H1 (cell line): ENCODE results near the gene ITPKC. TPM values are rescaled to one million over a fixed set of nuclear protein-coding genes. Genes with fewer than 3 reads are reported as not detected.
A peak's percentile ranks its signal among the peaks of the same experiment; 100 is the strongest.

ENCODE experiments used
- CTCF ChIA-PET: fragments of 300-600 bp; sonication (Branson Sonifier 250); formaldehyde crosslinking; loops from one replicate; lab custom pipeline; 2021; ENCODE audit not compliant: partially characterized antibody; lab: Charles Lee
- POLR2A ChIA-PET: fragments of 300-600 bp; sonication (Branson Sonifier 250); formaldehyde crosslinking; loops from one replicate; lab custom pipeline; 2021; ENCODE audit warnings: inconsistent platforms; ENCODE audit not compliant: partially characterized antibody; lab: Charles Lee
- DNase-seq, 2 experiments: peaks; one replicate each; pipeline versions ENCODE4 v3.0.0 to v3.0.0-alpha.2; 2010 to 2022; ENCODE audit warnings: low spot score in 2 of 2, low read depth in 1 of 2, mixed read lengths in 1 of 2
- FAIRE-seq: peaks from 2 replicates; lab custom pipeline; 2011; peaks lifted over from hg19 to GRCh38; lab: Jason Lieb, UNC
- H2AFZ ChIP-seq: 2 replicates; pipeline ENCODE4 v1.8.1; 2012; ENCODE audit warnings: low read length, inconsistent platforms
- H2AK5ac ChIP-seq: 2 replicates; pipeline ENCODE4 v1.6.1; 2013; ENCODE audit warnings: low read depth, low read length
- H2BK120ac ChIP-seq: replicated peaks from 2 replicates; pipeline ENCODE3; 2013; ENCODE audit warnings: low read depth, low read length, inconsistent platforms
- H2BK12ac ChIP-seq: 2 replicates; pipeline ENCODE4 v1.6.1; 2013; ENCODE audit warnings: low read depth, low read length
- H2BK15ac ChIP-seq: 2 replicates; pipeline ENCODE4 v1.6.1; 2013; ENCODE audit warnings: low read length
- H2BK20ac ChIP-seq: 2 replicates; pipeline ENCODE4 v1.6.1; 2013; ENCODE audit warnings: low read length
- H2BK5ac ChIP-seq: 2 replicates; pipeline ENCODE4 v1.6.1; 2013; ENCODE audit warnings: low read depth, low read length
- H3K14ac ChIP-seq: 2 replicates; pipeline ENCODE4 v1.6.1; 2013; ENCODE audit warnings: inconsistent platforms; ENCODE audit not compliant: insufficient read length
- H3K18ac ChIP-seq: 2 replicates; pipeline ENCODE4 v1.6.1; 2013; ENCODE audit warnings: low read length; ENCODE audit errors: extremely low read depth
- H3K23ac ChIP-seq: 2 replicates; pipeline ENCODE4 v1.6.1; 2013; ENCODE audit warnings: inconsistent platforms; ENCODE audit not compliant: insufficient read length
- H3K23me2 ChIP-seq: 2 replicates; pipeline ENCODE4 v1.6.1; 2013; ENCODE audit warnings: low read depth, low read length
- H3K27ac ChIP-seq: 2 replicates; pipeline ENCODE4 v1.6.1; 2011; ENCODE audit warnings: low read depth, low read length, inconsistent platforms
- H3K27me3 ChIP-seq, 4 experiments: replicated peaks in 1 of 4; 1 replicate in 1 of 4; 2 replicates in 3 of 4; pipeline versions ENCODE4 v1.6.1 to v1.8.1; 2011 to 2013; ENCODE audit warnings: low read length in 3 of 4, mild to moderate bottlenecking in 3 of 4, inconsistent platforms in 2 of 4, mixed read lengths in 2 of 4, moderate library complexity in 1 of 4; ENCODE audit not compliant: control insufficient read depth in 3 of 4, insufficient read depth in 3 of 4; ENCODE audit errors: extremely low read depth in 1 of 4
- H3K36me3 ChIP-seq, 4 experiments: 2 replicates each; pipeline versions ENCODE4 v1.6.1 to v1.8.1; 2011 to 2013; ENCODE audit warnings: mild to moderate bottlenecking in 4 of 4, low read length in 3 of 4, moderate library complexity in 2 of 4, control low read depth in 1 of 4, inconsistent platforms in 1 of 4; ENCODE audit not compliant: insufficient read depth in 4 of 4, control insufficient read depth in 2 of 4
- H3K4ac ChIP-seq: replicated peaks from 2 replicates; pipeline ENCODE3; 2013; ENCODE audit warnings: low read length, low read depth, mixed read lengths, inconsistent platforms; ENCODE audit not compliant: insufficient read length
- H3K4me1 ChIP-seq, 4 experiments: replicated peaks in 1 of 4; 1 replicate in 1 of 4; 2 replicates in 3 of 4; pipeline versions ENCODE4 v1.6.1 to v1.8.1; 2011 to 2013; ENCODE audit warnings: low read length in 3 of 4, inconsistent platforms in 2 of 4, mixed read lengths in 1 of 4; ENCODE audit not compliant: insufficient read depth in 4 of 4, control insufficient read depth in 3 of 4
- H3K4me2 ChIP-seq, 2 experiments: 2 replicates each; pipeline versions ENCODE4 v1.6.1 to v1.8.1; 2011 to 2013; ENCODE audit warnings: low read depth in 2 of 2, low read length in 2 of 2, control low read depth in 1 of 2, inconsistent platforms in 1 of 2, mild to moderate bottlenecking in 1 of 2; ENCODE audit not compliant: insufficient read depth in 1 of 2
- H3K4me3 ChIP-seq, 4 experiments: fragments of 200-600, 300-600 bp in 1 of 4; sonication (generic), shearing (Covaris generic), sonication (Bioruptor Twin) in 1 of 4; 2 replicates each; pipeline versions ENCODE4 v1.5.1 to v1.8.1; 2011 to 2016; ENCODE audit warnings: low read length in 4 of 4, low read depth in 3 of 4, control low read depth in 2 of 4, inconsistent platforms in 2 of 4, mild to moderate bottlenecking in 2 of 4, mixed read lengths in 1 of 4, moderate library complexity in 1 of 4; ENCODE audit not compliant: insufficient read depth in 2 of 4; ENCODE audit errors: extremely low read depth in 1 of 4
- H3K56ac ChIP-seq: replicated peaks from 2 replicates; pipeline ENCODE3; 2013; ENCODE audit warnings: low read depth, mild to moderate bottlenecking, mixed read lengths, low read length, inconsistent platforms; ENCODE audit not compliant: insufficient read length
- H3K79me1 ChIP-seq: 2 replicates; pipeline ENCODE4 v1.6.1; 2013; ENCODE audit warnings: low read depth, low read length, control low read depth
- H3K79me2 ChIP-seq, 2 experiments: 2 replicates each; pipeline versions ENCODE4 v1.6.1 to v1.8.1; 2012 to 2013; ENCODE audit warnings: low read length in 2 of 2, mild to moderate bottlenecking in 2 of 2, inconsistent platforms in 1 of 2; ENCODE audit not compliant: insufficient read depth in 2 of 2, control insufficient read depth in 1 of 2
- H3K9ac ChIP-seq, 4 experiments: replicated peaks in 1 of 4; 1 replicate in 1 of 4; 2 replicates in 3 of 4; pipeline versions ENCODE4 v1.6.1 to v1.8.1; 2011 to 2013; ENCODE audit warnings: low read depth in 3 of 4, low read length in 3 of 4, control low read depth in 2 of 4, mild to moderate bottlenecking in 2 of 4, moderate library complexity in 2 of 4, inconsistent platforms in 1 of 4; ENCODE audit errors: extremely low read depth in 1 of 4
- H3K9me3 ChIP-seq, 2 experiments: 2 replicates each; pipeline versions ENCODE4 v1.6.1 to v1.8.1; 2012 to 2013; ENCODE audit warnings: mild to moderate bottlenecking in 2 of 2, moderate library complexity in 2 of 2, control low read depth in 1 of 2, inconsistent platforms in 1 of 2, low read depth in 1 of 2, low read length in 1 of 2, mixed read lengths in 1 of 2; ENCODE audit not compliant: insufficient read depth in 2 of 2
- H4K20me1 ChIP-seq, 2 experiments: replicated peaks in 1 of 2; 2 replicates each; pipeline versions ENCODE3 to v1.8.1; 2011 to 2013; ENCODE audit warnings: inconsistent platforms in 2 of 2, low read length in 2 of 2, mild to moderate bottlenecking in 1 of 2; ENCODE audit not compliant: insufficient read depth in 2 of 2, control insufficient read depth in 1 of 2
- H4K5ac ChIP-seq: 2 replicates; pipeline ENCODE4 v1.6.1; 2013; ENCODE audit warnings: low read length, low read depth, mixed read lengths, inconsistent platforms; ENCODE audit not compliant: insufficient read length
- H4K8ac ChIP-seq: 2 replicates; pipeline ENCODE4 v1.8.0; 2013; ENCODE audit warnings: mild to moderate bottlenecking, moderate library complexity, low read length, inconsistent platforms; ENCODE audit not compliant: insufficient read depth; ENCODE audit errors: extremely low read depth
- H4K91ac ChIP-seq: replicated peaks from 2 replicates; pipeline ENCODE3; 2013; ENCODE audit warnings: low read length, mixed read lengths, inconsistent platforms; ENCODE audit not compliant: insufficient read length
- BACH1 ChIP-seq: IDR thresholded peaks from 2 replicates; pipeline ENCODE4 v1.6.1; 2012; ENCODE audit warnings: low read length, improper control_type of control experiment
- CBX8 ChIP-seq: fragments of 300-800, 300-1000 bp; sonication (generic); IDR thresholded peaks from 2 replicates; pipeline ENCODE4 v1.7.1; 2016; ENCODE audit warnings: low read depth, low read length, borderline replicate concordance
- EP300 ChIP-seq, 2 experiments: IDR thresholded peaks; 1 replicate in 1 of 2; 2 replicates in 1 of 2; pipeline ENCODE4 v1.6.1; 2011 to 2012; ENCODE audit warnings: low read depth in 2 of 2, low read length in 2 of 2, mild to moderate bottlenecking in 2 of 2, borderline replicate concordance in 1 of 2, inconsistent platforms in 1 of 2, moderate library complexity in 1 of 2
- EZH2 ChIP-seq: fragments of 200-600 bp; sonication (generic); IDR thresholded peaks from 2 replicates; pipeline ENCODE4 v1.7.1; 2012; ENCODE audit warnings: low read depth, mild to moderate bottlenecking, moderate library complexity, low read length, inconsistent platforms; ENCODE audit not compliant: severe bottlenecking
- GTF2F1 ChIP-seq: IDR thresholded peaks from 2 replicates; pipeline ENCODE4 v1.6.1; 2012; ENCODE audit warnings: low read depth, low read length, improper control_type of control experiment, borderline replicate concordance
- JUND ChIP-seq: IDR thresholded peaks from 2 replicates; pipeline ENCODE4 v1.6.1; 2011; ENCODE audit warnings: mild to moderate bottlenecking, improper control_type of control experiment, low read length
- NANOG ChIP-seq: IDR thresholded peaks from 2 replicates; pipeline ENCODE4 v1.6.1; 2011; ENCODE audit warnings: low read length, low read depth, mild to moderate bottlenecking, inconsistent platforms; ENCODE audit not compliant: insufficient read depth, poor library complexity, severe bottlenecking
- NRF1 ChIP-seq: IDR thresholded peaks from 2 replicates; pipeline ENCODE4 v1.6.1; 2011; ENCODE audit warnings: mild to moderate bottlenecking, low read depth, low read length, improper control_type of control experiment
- RAD21 ChIP-seq, 2 experiments: IDR thresholded peaks in 1 of 2; conservative IDR thresholded peaks in 1 of 2; 2 replicates each; pipeline ENCODE4 v1.6.1; 2011; ENCODE audit warnings: low read depth in 2 of 2, low read length in 2 of 2, improper control_type of control experiment in 1 of 2, inconsistent platforms in 1 of 2, mild to moderate bottlenecking in 1 of 2, moderate library complexity in 1 of 2
- TAF1 ChIP-seq: IDR thresholded peaks from 2 replicates; pipeline ENCODE4 v1.6.1; 2011; ENCODE audit warnings: mild to moderate bottlenecking, low read depth, low read length
- TAF7 ChIP-seq: optimal IDR thresholded peaks from 2 replicates; pipeline ENCODE3; 2011; ENCODE audit warnings: low read depth, mild to moderate bottlenecking, inconsistent platforms, low read length, moderate library complexity, borderline replicate concordance
- TCF12 ChIP-seq: IDR thresholded peaks from 2 replicates; pipeline ENCODE4 v1.6.1; 2011; ENCODE audit warnings: low read depth, mild to moderate bottlenecking, low read length
- ZNF274 ChIP-seq: IDR thresholded peaks from 2 replicates; pipeline ENCODE4 v1.7.0; 2012; ENCODE audit warnings: low read length, borderline replicate concordance; ENCODE audit errors: extremely low read depth
- WGBS, 2 experiments: shearing (Covaris generic) in 1 of 2; methylation state at CpG; one replicate each; pipeline versions ENCODE4 v1.1.6 to v1.1.7; 2013 to 2015; ENCODE audit warnings: low lambda C conversion rate in 2 of 2, mixed read lengths in 2 of 2, inconsistent platforms in 1 of 2, low coverage in 1 of 2, missing lambda C conversion rate in 1 of 2; ENCODE audit not compliant: insufficient replicate concordance in 2 of 2, insufficient coverage in 1 of 2, insufficient read length in 1 of 2; ENCODE audit errors: extremely low coverage in 1 of 2, missing lambda C conversion rate in 1 of 2; 5-methylcytosine and 5-hydroxymethylcytosine counted together
- polyA plus RNA-seq, 7 experiments: library from polyadenylated mRNA; depleted of rRNA in 3 of 7; stranded (reverse) in 5 of 7; unstranded in 2 of 7; fragments of >200 nt in 5 of 7; fragments of 200-250 nt in 2 of 7; gene quantifications; 1 replicate in 5 of 7; 2 replicates in 1 of 7; 4 replicates in 1 of 7; pipeline versions ENCODE4 v1.2.1 to v1.2.3, GENCODE V29; 2011 to 2013; ENCODE audit warnings: missing spikeins in 2 of 7, mixed read lengths in 2 of 7
- total RNA-seq: library from RNA; stranded (reverse); fragmentation: NEBNext Ultra II Directional; extraction: Animal tissue kit (Norgen Biotek cat#: 25700); gene quantifications from 2 replicates; pipeline ENCODE4 v1.2.1, GENCODE V29; 2021

ITPKC gene
- total and polyA plus RNA-seq, 2 of the 8 experiments (the other 6 are each of a cell fraction or from before 2014, with no cell fraction given), result 5.2 to 8.9 TPM

DNA sequence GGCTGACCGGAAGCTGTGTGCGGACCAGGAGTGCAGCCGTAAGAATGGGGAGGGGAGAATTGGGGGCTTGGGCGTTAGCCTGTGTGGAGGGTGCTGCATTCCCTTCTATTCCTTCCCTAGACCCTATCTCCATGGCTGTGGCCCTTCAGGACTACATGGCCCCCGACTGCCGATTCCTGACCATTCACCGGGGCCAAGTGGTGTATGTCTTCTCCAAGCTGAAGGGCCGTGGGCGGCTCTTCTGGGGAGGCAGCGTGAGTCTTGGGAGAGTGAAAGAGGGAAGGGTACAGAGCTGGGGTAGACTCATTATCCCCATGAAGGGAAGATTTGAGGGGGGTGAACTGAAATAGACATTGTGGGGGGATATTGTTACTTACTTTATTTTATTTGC, 58.7 kb downstream of the ITPKC start:
- no peak overlapping the region for H3K14ac ChIP-seq
- no peak overlapping the region for H3K18ac ChIP-seq
- FAIRE-seq, result no peak
- DNase-seq, result no peak
- peaks cover 0 to 14% (median 6%) of the 10 kb centered on the region in 4 experiments; a peak in 6 of 7 replicates for H3K4me1 ChIP-seq
- H4K20me1 ChIP-seq, result no peaks in the 10 kb centered on the region
- no peak overlapping the region for H3K56ac ChIP-seq
- no peak overlapping the region for H4K8ac ChIP-seq
- H3K23ac ChIP-seq, result no peak overlapping the region
- H2BK20ac ChIP-seq, result no peak overlapping the region
- no peak overlapping the region for H3K4me3 ChIP-seq
- H3K4ac ChIP-seq, result no peak overlapping the region
- H3K79me1 ChIP-seq, result no peaks in the 10 kb centered on the region
- peak overlapping the region; percentile 97; the same call in 1 of the 2 replicates for H2BK15ac ChIP-seq
- no peaks in the 10 kb centered on the region for H3K79me2 ChIP-seq
- no peak overlapping the region for H3K4me2 ChIP-seq
- no peak overlapping the region for H3K9ac ChIP-seq
- ChIA-PET CTCF (interaction anchor here (1.0 to 3.9 kb wide), 3 partner anchors 22 to 73 kb away, joined by 4 to 29 read pairs (median 5); partner anchors contain the start of gene EGLN2), POLR2A (interaction anchor here (0.9 to 17.9 kb wide), 5 partner anchors 8 to 85 kb away, joined by 3 to 399 read pairs (median 40); partner anchors contain the start of genes ACTMAP, EGLN2, NUMBL and SNRPA)
- no peaks in the 10 kb centered on the region for H3K36me3 ChIP-seq
- H2AFZ ChIP-seq, result no peak overlapping the region
- no peak overlapping the region for H4K91ac ChIP-seq
- no peak overlapping the region; the same call in 1 of the 2 replicates for H3K27ac ChIP-seq
- peak overlapping the region; percentile 75; the same call in 1 of the 2 replicates for H2BK12ac ChIP-seq
- H3K9me3 ChIP-seq, result no peaks in the 10 kb centered on the region
- H2AK5ac ChIP-seq, result peak overlapping the region; percentile 86; the same call in 1 of the 2 replicates
- H3K27me3 ChIP-seq, result no peaks in the 10 kb centered on the region
- H2BK5ac ChIP-seq, result no peak overlapping the region
- H2BK120ac ChIP-seq, result no peak overlapping the region
- peaks cover 8% of the 10 kb centered on the region; the same call in 1 of the 2 replicates for H3K23me2 ChIP-seq
- 91% methylated on average over 10 of the region's 10 CpGs; no CpG with 5 or more reads in 1 of the 2 experiments for WGBS, 2 experiments
- H4K5ac ChIP-seq, result no peak overlapping the region
- TF ChIP-seq TAF1, result no peak
- no peak for TF ChIP-seq TAF7
- no peak for TF ChIP-seq BACH1
- TF ChIP-seq ZNF274, result no peak
- TF ChIP-seq JUND, result no peak
- no peak for TF ChIP-seq EP300 (IDR thresholded peaks at IDR 0.05; ENCODE audit: borderline replicate concordance in 1 of 2, low read depth in 2 of 2, low read length in 2 of 2)
- no peak for TF ChIP-seq EZH2
- no peak for TF ChIP-seq CBX8
- TF ChIP-seq TCF12, result no peak
- no peak for TF ChIP-seq NANOG
- TF ChIP-seq NRF1, result no peak
- TF ChIP-seq GTF2F1, result no peak
- TF ChIP-seq RAD21 (IDR thresholded peaks at IDR 0.05 in 1 of 2, conservative IDR thresholded peaks at IDR 0.05 in 1 of 2; ENCODE audit: low read depth in 2 of 2, low read length in 2 of 2), result no peak
